HCT116 (cell line): ENCODE data around the gene SLC39A12. TPM values are rescaled to one million over a fixed set of nuclear protein-coding genes. Genes with fewer than 3 reads are reported as not detected.

ENCODE experiments used
- ATAC-seq: fragments of 200-7000 bp; cut with Tn5 transposase; 2 replicates; pipeline ENCODE4 v1.9.1; 2020; ENCODE audit warnings: mild to moderate bottlenecking, moderate library complexity
- BruUV-seq: library from RNA; stranded (reverse); fragments of 400-500 nt; replicated peaks from 2 replicates; lab custom pipeline; 2021; lab: Mats Ljungman, UMichigan
- CTCF ChIA-PET: fragments of 300-600 bp; sonication (Branson Sonifier 250); formaldehyde crosslinking; loops from one replicate; lab custom pipeline; 2021; ENCODE audit warnings: antibody characterized with exemption; lab: Charles Lee
- POLR2A ChIA-PET: fragments of 300-600, 350-600 bp; sonication (Branson Sonifier 250); formaldehyde crosslinking; loops from one replicate; lab custom pipeline; 2021; ENCODE audit warnings: antibody characterized with exemption; lab: Charles Lee
- RAD21 ChIA-PET, 2 experiments: fragments of 300-600 bp; sonication (Branson Sonifier 250); formaldehyde crosslinking; loops; one replicate each; lab custom pipeline; 2023; ENCODE audit warnings: low total read pairs in 2 of 2; ENCODE audit not compliant: uncharacterized antibody in 2 of 2, unreplicated experiment in 2 of 2, low non-redundant PET in 1 of 2; lab: Charles Lee
- DNase-seq: peaks from one replicate; pipeline ENCODE4 v3.0.0-alpha.2; 2010; ENCODE audit warnings: low read depth, low spot score
- H2AFZ ChIP-seq: fragments of 200-600 bp; shearing (Covaris generic), sonication (generic); 2 replicates; pipeline ENCODE4 v1.6.1; 2017; ENCODE audit warnings: low read depth, mixed run types, mixed read lengths, antibody characterized with exemption, low read length; ENCODE audit not compliant: poor library complexity, severe bottlenecking
- H3K27ac ChIP-seq: 2 replicates; pipeline ENCODE4 v1.5.1; 2012; ENCODE audit warnings: low read depth, low read length
- H3K27me3 ChIP-seq: fragments of 200-600 bp; sonication (generic); 2 replicates; pipeline ENCODE4 v1.6.1; 2016; ENCODE audit warnings: mixed run types, low read length, mixed read lengths; ENCODE audit not compliant: insufficient read depth
- H3K36me3 ChIP-seq, 2 experiments: fragments of 200-500 bp in 1 of 2; fragments of 200-600 bp in 1 of 2; sonication (Bioruptor generic) in 1 of 2; sonication (generic) in 1 of 2; 2 replicates each; pipeline versions ENCODE4 v1.5.1 to v1.6.1; 2014 to 2016; ENCODE audit warnings: low read length in 2 of 2, inconsistent platforms in 1 of 2, mixed read lengths in 1 of 2, mixed run types in 1 of 2; ENCODE audit not compliant: insufficient read depth in 2 of 2, control insufficient read depth in 1 of 2
- H3K4me1 ChIP-seq, 2 experiments: fragments of 200-600 bp in 1 of 2; sonication (generic) in 1 of 2; 2 replicates each; pipeline versions ENCODE4 v1.5.1 to v1.6.1; 2012 to 2017; ENCODE audit warnings: low read length in 2 of 2, inconsistent platforms in 1 of 2, mild to moderate bottlenecking in 1 of 2, mixed read lengths in 1 of 2, mixed run types in 1 of 2, moderate library complexity in 1 of 2; ENCODE audit not compliant: insufficient read depth in 2 of 2, control insufficient read depth in 1 of 2
- H3K4me2 ChIP-seq: fragments of 200-600 bp; sonication (generic); 2 replicates; pipeline ENCODE4 v1.6.1; 2017; ENCODE audit warnings: mixed run types, low read length, mixed read lengths
- H3K4me3 ChIP-seq, 2 experiments: fragments of 200-600 bp in 1 of 2; sonication (generic) in 1 of 2; replicated peaks in 1 of 2; 2 replicates each; pipeline ENCODE4 v1.5.1; 2011 to 2016; ENCODE audit warnings: low read length in 2 of 2, control low read depth in 1 of 2, low read depth in 1 of 2, mild to moderate bottlenecking in 1 of 2, mixed read lengths in 1 of 2, mixed run types in 1 of 2
- H3K79me2 ChIP-seq: fragments of 200-600 bp; sonication (generic); 2 replicates; pipeline ENCODE4 v1.6.1; 2017; ENCODE audit warnings: mild to moderate bottlenecking, mixed run types, low read length, moderate library complexity, mixed read lengths; ENCODE audit not compliant: insufficient read depth
- H3K9ac ChIP-seq: fragments of 200-600 bp; sonication (generic); 2 replicates; pipeline ENCODE4 v1.6.1; 2016; ENCODE audit warnings: low read length, mixed read lengths
- H3K9me2 ChIP-seq: fragments of 200-600 bp; sonication (generic), shearing (Covaris generic); 2 replicates; pipeline ENCODE4 v1.6.1; 2017; ENCODE audit warnings: mixed run types, mild to moderate bottlenecking, moderate library complexity; ENCODE audit not compliant: insufficient read depth
- H3K9me3 ChIP-seq, 2 experiments: fragments of 200-500 bp in 1 of 2; fragments of 200-600 bp in 1 of 2; sonication (Bioruptor generic) in 1 of 2; sonication (generic) in 1 of 2; 2 replicates each; pipeline ENCODE4 v1.6.1; 2014 to 2017; ENCODE audit warnings: low read length in 2 of 2, mixed read lengths in 2 of 2, inconsistent platforms in 1 of 2, low read depth in 1 of 2, mild to moderate bottlenecking in 1 of 2, mixed run types in 1 of 2, moderate library complexity in 1 of 2; ENCODE audit not compliant: control insufficient read depth in 1 of 2, insufficient read depth in 1 of 2
- H4K20me1 ChIP-seq: fragments of 200-600 bp; sonication (generic), shearing (Covaris generic); 2 replicates; pipeline ENCODE4 v1.6.1; 2017; ENCODE audit warnings: mixed run types, mild to moderate bottlenecking, moderate library complexity; ENCODE audit not compliant: insufficient read depth
- ELF1 ChIP-seq: IDR thresholded peaks from 2 replicates; pipeline ENCODE4 v1.6.1; 2012; ENCODE audit warnings: low read depth, borderline replicate concordance
- FOSL1 ChIP-seq: IDR thresholded peaks from 2 replicates; pipeline ENCODE4 v1.6.1; 2012; ENCODE audit warnings: low read depth
- JUND ChIP-seq: IDR thresholded peaks from 2 replicates; pipeline ENCODE4 v1.6.1; 2012
- POLR2AphosphoS5 ChIP-seq: IDR thresholded peaks from 2 replicates; pipeline ENCODE4 v1.6.1; 2011; ENCODE audit warnings: mild to moderate bottlenecking, low read depth, low read length, moderate library complexity
- ZFX ChIP-seq: fragments of 450-650 bp; IDR thresholded peaks from 2 replicates; pipeline ENCODE4 v1.6.1; 2017
- intact Hi-C: fragments of 100-400 bp; cut with micrococcal nuclease; formaldehyde crosslinking; loops from 2 replicates; pipeline ENCODE4 v1.10.0; 2022
- total RNA-seq: library from RNA; stranded (reverse); gene quantifications from one replicate; pipeline ENCODE4 v1.2.1, GENCODE V29; 2021; ENCODE audit not compliant: unreplicated experiment
- TF ChIP-seq, protein P1 (sequence below): IDR thresholded peaks from 2 replicates; pipeline ENCODE4 v1.6.1; 2012; ENCODE audit warnings: low read depth

Gene SLC39A12
- total RNA-seq, 1 experiment from 2014 or later: not detected

DNA sequence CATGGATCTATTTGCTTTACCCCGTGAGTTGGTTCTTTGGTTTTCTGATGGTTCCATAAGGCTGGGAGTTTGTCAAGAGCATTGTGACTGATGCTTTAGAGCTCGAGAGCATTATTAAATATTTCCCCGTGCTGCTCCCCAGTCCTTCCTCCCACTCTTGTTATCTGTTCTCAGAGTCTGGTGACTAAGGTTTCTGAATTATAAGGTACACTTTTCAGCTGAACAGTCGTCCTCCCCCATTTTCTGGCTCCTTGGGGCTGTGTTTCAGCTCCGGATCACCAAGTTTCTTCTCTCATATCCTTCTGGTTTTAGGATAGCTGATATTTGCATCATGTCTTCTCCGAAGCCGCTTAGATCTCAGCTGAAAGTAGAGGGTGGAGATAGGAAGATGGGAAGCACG lies 130.7 kb downstream of the SLC39A12 start:
- no peaks in the 10 kb centered on the region for H4K20me1 ChIP-seq
- ChIA-PET POLR2A (no interaction called here), CTCF (no interaction called here), RAD21 (no interaction called here)
- H3K27me3 ChIP-seq: peaks cover 15% of the 10 kb centered on the region
- H3K4me1 ChIP-seq: no peaks in the 10 kb centered on the region
- ATAC-seq (no peak), DNase-seq (no peak)
- no peak overlapping the region for H3K4me3 ChIP-seq
- no peak overlapping the region for H3K4me2 ChIP-seq
- H3K36me3 ChIP-seq: no peaks in the 10 kb centered on the region
- no TSS peak for BruUV-seq
- intact Hi-C loops: no loop called here
- no peaks in the 10 kb centered on the region for H3K9me2 ChIP-seq
- H3K9me3 ChIP-seq: no peaks in the 10 kb centered on the region
- TF ChIP-seq POLR2AphosphoS5: no peak
- no peaks in the 10 kb centered on the region for H3K79me2 ChIP-seq
- no peak overlapping the region for H3K27ac ChIP-seq
- H2AFZ ChIP-seq: no peak overlapping the region
- no peak overlapping the region for H3K9ac ChIP-seq

DNA sequence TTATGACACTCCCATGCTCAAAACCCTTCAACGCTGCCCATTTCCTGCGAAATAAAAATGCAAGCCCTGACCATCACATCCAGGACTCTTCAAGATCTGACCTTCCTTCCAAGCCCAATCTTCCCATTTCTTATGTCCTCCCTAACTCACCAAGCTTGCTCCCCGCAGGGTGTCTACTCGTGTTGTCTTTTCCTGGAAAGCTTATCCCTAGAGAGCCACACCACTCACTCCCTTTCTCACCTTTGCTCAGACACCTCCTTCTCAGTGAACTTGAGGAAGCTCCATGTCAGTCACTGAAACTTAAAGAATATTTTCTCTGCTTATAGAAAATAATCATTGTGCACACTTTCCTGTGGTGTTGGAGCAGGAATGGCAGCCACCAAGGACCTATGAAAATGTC lies 134.1 kb downstream of the SLC39A12 start:
- no peak for DNase-seq
- H3K9me3 ChIP-seq: no peaks in the 10 kb centered on the region
- TF ChIP-seq, protein P1, sequence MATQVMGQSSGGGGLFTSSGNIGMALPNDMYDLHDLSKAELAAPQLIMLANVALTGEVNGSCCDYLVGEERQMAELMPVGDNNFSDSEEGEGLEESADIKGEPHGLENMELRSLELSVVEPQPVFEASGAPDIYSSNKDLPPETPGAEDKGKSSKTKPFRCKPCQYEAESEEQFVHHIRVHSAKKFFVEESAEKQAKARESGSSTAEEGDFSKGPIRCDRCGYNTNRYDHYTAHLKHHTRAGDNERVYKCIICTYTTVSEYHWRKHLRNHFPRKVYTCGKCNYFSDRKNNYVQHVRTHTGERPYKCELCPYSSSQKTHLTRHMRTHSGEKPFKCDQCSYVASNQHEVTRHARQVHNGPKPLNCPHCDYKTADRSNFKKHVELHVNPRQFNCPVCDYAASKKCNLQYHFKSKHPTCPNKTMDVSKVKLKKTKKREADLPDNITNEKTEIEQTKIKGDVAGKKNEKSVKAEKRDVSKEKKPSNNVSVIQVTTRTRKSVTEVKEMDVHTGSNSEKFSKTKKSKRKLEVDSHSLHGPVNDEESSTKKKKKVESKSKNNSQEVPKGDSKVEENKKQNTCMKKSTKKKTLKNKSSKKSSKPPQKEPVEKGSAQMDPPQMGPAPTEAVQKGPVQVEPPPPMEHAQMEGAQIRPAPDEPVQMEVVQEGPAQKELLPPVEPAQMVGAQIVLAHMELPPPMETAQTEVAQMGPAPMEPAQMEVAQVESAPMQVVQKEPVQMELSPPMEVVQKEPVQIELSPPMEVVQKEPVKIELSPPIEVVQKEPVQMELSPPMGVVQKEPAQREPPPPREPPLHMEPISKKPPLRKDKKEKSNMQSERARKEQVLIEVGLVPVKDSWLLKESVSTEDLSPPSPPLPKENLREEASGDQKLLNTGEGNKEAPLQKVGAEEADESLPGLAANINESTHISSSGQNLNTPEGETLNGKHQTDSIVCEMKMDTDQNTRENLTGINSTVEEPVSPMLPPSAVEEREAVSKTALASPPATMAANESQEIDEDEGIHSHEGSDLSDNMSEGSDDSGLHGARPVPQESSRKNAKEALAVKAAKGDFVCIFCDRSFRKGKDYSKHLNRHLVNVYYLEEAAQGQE: no peak
- no peak for TF ChIP-seq JUND
- TF ChIP-seq FOSL1: no peak
- no peak for TF ChIP-seq ZFX
- no peak for TF ChIP-seq ELF1
- TF ChIP-seq, all 23 proteins: peak for 0
- Histone ChIP-seq H3K9ac (no peak overlapping the region), H3K9me2 (no peaks in the 10 kb centered on the region), H3K79me2 (no peaks in the 10 kb centered on the region), H3K27me3 (peaks cover 15% of the 10 kb centered on the region), H3K4me2 (no peak overlapping the region), H2AFZ (no peak overlapping the region), H3K36me3 (no peaks in the 10 kb centered on the region), H3K4me1 (no peaks in the 10 kb centered on the region), H4K20me1 (no peaks in the 10 kb centered on the region), H3K4me3 (no peak overlapping the region), H3K27ac (no peak overlapping the region)
- no peak for ATAC-seq
- ChIA-PET CTCF (no interaction called here), RAD21 (no interaction called here), POLR2A (no interaction called here)
- intact Hi-C loops: no loop called here
- BruUV-seq: no TSS peak
